GM18519 (cell line): ENCODE measurements around the gene ALDH6A1.

Experiments
- ATAC-seq: cut with Tn5 transposase; IDR thresholded peaks from one replicate; pipeline ENCODE4 v1.9.1; 2021; ENCODE audit warnings: mild to moderate bottlenecking, moderate library complexity; ENCODE audit not compliant: unreplicated experiment, low FRiP score

Gene ALDH6A1

DNA sequence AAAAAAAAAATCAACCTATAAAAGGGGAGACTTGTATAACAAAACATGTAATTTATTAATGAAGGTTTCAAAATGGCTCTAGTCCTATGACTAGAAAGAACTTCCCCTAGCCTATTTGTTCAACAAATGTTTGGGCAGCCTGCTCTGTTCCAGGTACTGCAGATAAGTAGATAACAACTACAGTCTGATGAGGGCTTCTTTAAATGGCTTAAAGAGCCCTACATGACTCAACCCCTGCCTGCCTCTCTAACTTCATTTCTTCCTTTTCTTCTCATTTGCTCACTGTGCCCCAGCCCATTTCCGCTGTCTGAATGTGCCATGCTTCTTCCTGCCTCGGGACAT, 21.5 kb downstream of the ALDH6A1 start:
- ATAC-seq: no peak

- ATAC-seq: no peak
Observed at GRCh38 chr14:74049876-74050495, 34.3 kb downstream of the ALDH6A1 start.

GRCh38 chr14:74048281-74048680, 36.0 kb downstream of the ALDH6A1 start:
- no peak for ATAC-seq

- no peak for ATAC-seq
Observed at GRCh38 chr14:74045522-74045921, 38.7 kb downstream of the ALDH6A1 start.

DNA sequence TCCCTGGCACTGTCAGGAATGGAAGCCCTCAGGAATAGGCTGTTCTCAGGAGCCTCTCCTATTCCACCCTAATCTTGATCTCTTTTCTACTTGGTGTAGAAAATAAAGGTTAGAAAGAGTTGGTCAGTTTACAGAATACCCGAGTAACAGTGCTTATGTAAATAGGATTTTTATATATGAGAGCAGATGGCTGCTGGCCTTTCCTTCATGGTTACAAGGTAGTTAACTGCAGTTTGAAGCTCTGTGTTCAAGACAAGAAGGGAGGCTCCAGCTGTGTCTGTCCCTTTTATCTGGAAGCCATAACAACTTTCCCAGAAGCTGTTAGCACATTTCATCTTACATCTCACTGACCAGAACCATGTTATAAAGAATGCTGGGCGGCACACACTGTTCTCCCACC, 42.0 kb downstream of the ALDH6A1 start:
- no peak for ATAC-seq

DNA sequence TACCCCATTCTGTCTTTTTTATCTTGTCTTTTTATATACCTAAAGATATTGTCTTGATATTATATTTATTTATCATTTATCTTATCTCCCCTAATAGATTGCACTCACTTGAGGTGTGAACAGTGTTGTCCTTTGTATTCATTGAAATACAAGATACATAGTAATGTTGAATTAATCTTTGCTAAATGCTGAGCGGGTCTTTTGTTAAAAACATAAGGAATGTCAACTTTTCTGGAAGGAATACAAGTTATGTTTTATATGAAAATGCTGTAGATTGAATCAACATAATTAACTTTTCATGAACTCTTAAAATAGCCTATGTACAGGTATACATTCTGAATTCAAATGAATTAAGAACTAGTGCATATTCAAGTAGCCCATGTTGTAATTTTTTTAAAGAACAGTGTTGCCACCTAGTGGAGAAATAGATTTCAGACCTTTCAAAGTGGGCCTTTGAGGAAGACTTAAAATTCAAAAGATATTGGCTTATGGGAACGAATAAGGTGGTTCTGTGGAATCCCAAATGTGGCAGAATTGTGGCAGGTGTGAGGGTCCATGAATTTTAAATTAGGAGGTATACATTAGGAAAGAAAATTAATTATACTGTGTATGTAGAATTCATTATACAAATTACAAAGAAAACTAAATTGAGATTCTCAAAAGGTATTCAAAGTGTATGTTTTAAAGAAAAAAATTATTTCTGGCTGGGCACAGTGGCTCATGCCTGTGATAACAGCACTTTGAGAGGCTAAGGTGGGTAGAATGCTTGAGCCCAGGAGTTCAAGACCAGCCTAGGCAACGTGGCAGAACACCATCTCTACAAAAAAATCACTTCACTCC, 46.0 kb downstream of the ALDH6A1 start:
- ATAC-seq: no peak

- ATAC-seq: no peak
Observed at GRCh38 chr14:74035556-74035955, 48.7 kb downstream of the ALDH6A1 start.

DNA sequence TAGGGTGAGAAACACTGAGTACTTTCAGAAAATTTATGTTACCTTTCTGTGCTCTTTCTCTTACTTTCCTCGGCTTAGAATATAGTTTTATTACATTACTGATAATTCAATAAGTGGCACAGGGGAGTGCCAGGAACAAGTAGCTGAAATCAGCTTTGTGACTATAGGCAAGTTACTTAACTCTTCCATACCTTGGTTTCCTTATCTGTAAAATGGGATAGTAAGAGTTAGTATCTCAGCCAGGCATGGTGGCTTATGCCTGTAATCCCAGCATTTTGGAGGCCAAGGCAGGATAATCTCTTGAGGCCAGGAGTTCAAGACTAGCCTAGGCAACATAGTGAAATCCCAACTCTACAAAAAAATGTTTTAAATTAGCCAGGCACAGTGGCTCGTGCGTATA, 49.7 kb downstream of the ALDH6A1 start:
- no peak for ATAC-seq

DNA sequence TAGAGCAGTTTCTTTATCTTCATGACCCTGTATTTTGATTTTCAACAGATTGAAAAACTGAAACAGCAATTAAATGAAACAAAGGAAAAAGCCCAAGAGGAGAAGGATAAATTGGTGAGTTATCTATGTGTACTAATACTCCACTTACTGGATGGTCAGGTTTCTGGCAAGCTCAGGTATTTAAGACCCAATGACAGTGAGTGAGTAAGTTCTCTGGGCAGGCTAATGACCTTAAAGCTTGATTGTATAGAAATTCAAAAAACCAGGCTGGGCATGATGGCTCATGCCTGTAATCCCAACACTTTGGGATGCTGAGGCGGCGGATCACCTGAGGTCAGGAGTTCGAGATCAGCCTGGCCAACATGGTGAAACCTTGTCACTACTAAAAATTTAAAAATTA, 55.1 kb downstream of the ALDH6A1 start:
- no peak for ATAC-seq

DNA sequence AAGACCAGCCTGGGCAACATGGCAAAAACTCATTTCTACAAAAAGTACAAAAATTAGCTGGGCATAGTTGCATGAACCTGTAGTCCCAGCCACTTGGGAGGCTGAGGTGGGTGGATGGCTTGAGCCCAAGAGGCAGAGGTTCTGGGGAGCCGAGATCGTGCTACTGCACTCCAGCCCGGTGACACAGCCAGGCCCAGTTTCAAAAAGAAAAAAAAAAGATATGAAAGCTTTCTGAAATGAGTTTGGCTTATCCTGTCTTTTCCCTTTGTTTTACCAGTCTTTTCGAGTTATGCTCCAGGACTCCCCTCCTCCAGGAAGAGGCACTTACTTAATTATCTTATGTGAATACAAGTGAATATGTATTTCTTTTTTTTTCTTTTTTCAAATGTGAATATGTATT, 61.9 kb downstream of the ALDH6A1 start:
- no peak for ATAC-seq

- no peak for ATAC-seq
Observed at GRCh38 chr14:74019408-74020137, 64.7 kb downstream of the ALDH6A1 start.

- no peak for ATAC-seq
Observed at GRCh38 chr14:74018586-74019407, 65.5 kb downstream of the ALDH6A1 start, which contains the start of the genes BBOF1 and ENTPD5. BBOF1 (plus strand) TSS chr14:74019349; CDS start chr14:74019479, 130 bp downstream. ENTPD5 (minus strand) TSS chr14:74019288; CDS start chr14:73988102, 31,186 bp downstream.

GRCh38 chr14:74018174-74018585, 66.1 kb downstream of the ALDH6A1 start:
- no peak for ATAC-seq

DNA sequence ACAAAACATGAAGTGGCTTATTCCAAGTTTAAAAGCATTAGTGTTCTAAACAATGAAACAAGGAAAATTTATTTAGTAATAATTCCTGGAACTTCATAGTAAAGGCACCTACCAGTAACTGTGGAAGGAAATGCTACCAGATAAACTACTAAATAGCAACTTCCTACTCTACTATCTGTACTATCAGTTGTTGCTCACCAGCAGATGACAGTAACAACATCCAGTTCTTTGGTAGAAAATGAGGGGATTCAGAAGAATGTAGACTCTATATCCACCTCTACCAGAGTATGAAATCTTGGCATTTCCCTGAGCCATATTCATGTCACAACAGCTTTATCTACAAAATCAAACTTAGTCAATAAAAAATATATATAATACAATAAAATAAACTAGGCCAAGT, 68.3 kb downstream of the ALDH6A1 start:
- no peak for ATAC-seq

DNA sequence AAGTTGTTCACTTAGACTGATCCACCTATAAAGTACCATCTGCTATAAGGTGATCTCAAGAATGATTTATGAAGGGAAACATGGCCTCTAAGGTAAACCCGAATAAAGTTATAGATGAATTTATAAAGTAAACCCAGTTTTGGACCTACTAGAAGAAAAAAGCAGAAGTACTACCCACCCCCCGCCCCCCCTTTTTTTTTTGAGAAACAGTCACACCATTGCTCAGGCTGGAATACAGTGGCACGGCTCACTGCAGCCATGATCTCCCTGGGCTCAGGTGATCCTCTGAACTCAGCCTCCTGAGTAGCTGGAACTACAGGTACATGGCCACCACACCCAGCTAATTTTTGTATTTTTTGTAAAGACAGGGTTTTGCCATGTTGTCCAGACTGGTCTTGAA, 69.1 kb downstream of the ALDH6A1 start:
- no peak for ATAC-seq

DNA sequence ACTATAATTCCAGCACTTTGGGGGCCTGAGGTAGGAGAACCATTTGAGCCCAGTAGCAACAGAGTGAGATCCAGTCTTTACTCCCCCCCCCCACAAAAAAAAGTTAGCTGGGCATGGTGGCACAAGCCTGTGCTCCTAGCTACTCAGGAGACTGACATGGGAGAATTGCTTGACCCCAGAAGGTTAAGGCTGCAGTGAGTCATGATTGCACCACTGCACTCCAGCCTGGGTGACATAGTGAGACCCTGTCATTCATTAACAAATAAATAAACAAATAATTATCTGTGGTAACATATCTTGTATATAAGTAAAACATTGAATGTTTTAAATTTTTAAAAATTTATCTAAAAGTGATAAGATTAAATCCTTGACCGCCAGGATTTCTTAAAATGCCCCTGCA, 70.0 kb downstream of the ALDH6A1 start:
- ATAC-seq: no peak

DNA sequence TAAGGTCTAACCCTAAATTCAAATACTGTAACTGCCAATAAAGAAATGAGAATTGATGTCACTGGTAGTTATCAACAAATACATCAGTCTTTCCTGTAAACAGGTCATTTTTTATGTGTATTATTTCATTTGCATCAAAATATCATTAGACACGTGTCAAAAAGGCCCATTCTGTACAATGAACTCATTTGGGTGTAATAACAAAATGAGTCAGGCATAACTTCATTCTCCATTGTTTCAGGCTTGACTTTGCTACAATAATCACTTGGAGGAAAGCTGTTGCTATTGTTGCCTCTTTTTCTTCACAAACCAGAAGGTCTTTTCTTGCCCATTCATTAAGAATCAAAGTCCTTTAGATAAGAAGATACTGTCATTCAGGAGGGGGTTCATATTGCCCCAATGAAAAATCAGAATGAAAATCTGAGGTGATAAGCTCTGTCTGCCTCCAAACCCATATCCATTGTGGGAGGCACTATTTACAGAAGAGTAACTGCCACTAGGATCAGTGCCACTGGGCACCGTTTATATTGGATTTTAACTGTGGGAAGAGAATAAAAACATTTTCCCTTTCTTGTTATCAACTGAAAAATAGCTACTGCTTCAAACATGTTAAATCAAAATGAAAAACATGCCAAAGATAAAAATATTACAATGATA, 75.3 kb downstream of the ALDH6A1 start:
- no peak for ATAC-seq
